ENCODE data around the gene TRIM46. TPM values are rescaled to one million over a fixed set of nuclear protein-coding genes. Genes with fewer than 3 reads are reported as not detected.

TRIM46 gene
- total and polyA plus RNA-seq, 8 donors = 0.19 to 4.1 (median 0.39) TPM

GRCh38 chr1:155133799-155134281 is 39.8 kb upstream of the TRIM46 start:
- WGBS, 2 donors = 46 to 52% methylated on average over 7 of the region's 7 CpGs
- Histone ChIP-seq H3K27ac (peak overlapping the region in 2 of 4 donors; percentile 98 to 99), H3K36me3 (peaks cover 0 to 31% (median 19%) of the 10 kb centered on the region in 3 donors), H3K4me1 (peaks cover 33 to 58% (median 36%) of the 10 kb centered on the region in 3 donors), H3K4me3 (peak overlapping the region in 1 of 4 donors; percentile 63), H3K9me3 (no peaks in the 10 kb centered on the region), H3K27me3 (no peaks in the 10 kb centered on the region)
- ATAC-seq = no peak
- no peak for FAIRE-seq
- TF ChIP-seq CTCF (IDR thresholded peaks at IDR 0.05) = no peak
- intact Hi-C loops (cut with DNase I) = no loop called here
- no peak for DNase-seq

GRCh38 chr1:155134322-155134721 is 39.3 kb upstream of the TRIM46 start:
- DNase-seq = peak in 2 of 6 donors; percentile 22 to 49
- H3K4me3 ChIP-seq = peak overlapping the region in 1 of 4 donors; percentile 63

GRCh38 chr1:155134880-155135414 is 38.7 kb upstream of the TRIM46 start:
- FAIRE-seq = no peak
- Histone ChIP-seq H3K9me3 (no peaks in the 10 kb centered on the region), H3K4me3 (peak overlapping the region; percentile 29 to 63 (median 50)), H3K4me1 (peaks cover 33 to 62% (median 36%) of the 10 kb centered on the region in 3 donors), H3K27me3 (no peaks in the 10 kb centered on the region), H3K36me3 (peaks cover 0 to 31% (median 19%) of the 10 kb centered on the region in 3 donors), H3K27ac (peak overlapping the region; percentile 87 to 99 (median 98))
- ATAC-seq = peak; percentile 72 to 80 (median 76)
- intact Hi-C loops (cut with DNase I) = no loop called here
- TF ChIP-seq CTCF (IDR thresholded peaks at IDR 0.05) = no peak
- WGBS, 2 donors = 4% methylated on average over 18 of the region's 18 CpGs
- peak; percentile 86 to 95 (median 94) for DNase-seq

More at GRCh38 chr1:155134322-155134721, 39.3 kb upstream of the TRIM46 start:
- H3K4me1 ChIP-seq = peaks cover 33 to 62% (median 36%) of the 10 kb centered on the region in 3 donors
- H3K27me3 ChIP-seq = no peaks in the 10 kb centered on the region
- peaks cover 0 to 31% (median 19%) of the 10 kb centered on the region in 3 donors for H3K36me3 ChIP-seq
- FAIRE-seq (no peak), ATAC-seq (no peak)
- H3K27ac ChIP-seq = peak overlapping the region; percentile 87 to 99 (median 98)
- H3K9me3 ChIP-seq = no peaks in the 10 kb centered on the region
- intact Hi-C loops (cut with DNase I) = no loop called here
- WGBS, 2 donors = 41 to 61% methylated on average over 1 of the region's 1 CpG
- no peak for TF ChIP-seq CTCF (IDR thresholded peaks at IDR 0.05)

GRCh38 chr1:155135415-155136028 is 38.1 kb upstream of the TRIM46 start, which contains the start of gene SLC50A1:
Gene SLC50A1, plus strand, starts transcription at chr1:155135852. Its CDS starts 60 bp downstream, at chr1:155135912.
- intact Hi-C loops (cut with DNase I) = no loop called here

More at GRCh38 chr1:155135415-155136028, 38.1 kb upstream of the TRIM46 start, which contains the start of gene SLC50A1:
- peak in 3 of 4 donors; percentile 17 to 42 (median 33) for TF ChIP-seq CTCF (IDR thresholded peaks at IDR 0.05)
- no peak for FAIRE-seq
- DNase-seq = peak; percentile 94 to 98 (median 96)
- peaks cover 0 to 31% (median 19%) of the 10 kb centered on the region in 3 donors for H3K36me3 ChIP-seq
- no peaks in the 10 kb centered on the region for H3K9me3 ChIP-seq
- peak within 1 kb of the TSS; percentile 87 to 99 (median 98) for H3K27ac ChIP-seq
- 0 to 1% methylated on average over 38 to 52 of the region's 52 CpGs for WGBS, 2 donors
- peaks cover 33 to 62% (median 36%) of the 10 kb centered on the region in 3 donors for H3K4me1 ChIP-seq
- no peaks in the 10 kb centered on the region for H3K27me3 ChIP-seq
- peak within 1 kb of the TSS; percentile 29 to 63 (median 50) for H3K4me3 ChIP-seq
- ATAC-seq = peak; percentile 88 to 93 (median 90)
